WTC11 (cell line): ENCODE data around the gene MUC6. TPM values are rescaled to one million over a fixed set of nuclear protein-coding genes. Genes with fewer than 3 reads are reported as not detected.

ENCODE experiments used
- ATAC-seq: fragments of 200-7000 bp; cut with Tn5 transposase; 2 replicates; pipeline ENCODE4 v1.10.0; 2021; ENCODE audit warnings: mild to moderate bottlenecking, moderate library complexity
- CTCF ChIA-PET: fragments of 300-600 bp; sonication (Branson Sonifier 250); formaldehyde crosslinking; loops from one replicate; lab custom pipeline; 2021; ENCODE audit warnings: antibody characterized with exemption; lab: Charles Lee
- POLR2A ChIA-PET: fragments of 350-600 bp; sonication (Branson Sonifier 250); formaldehyde crosslinking; loops from one replicate; lab custom pipeline; 2021; ENCODE audit warnings: antibody characterized with exemption; lab: Charles Lee
- DNase-seq: peaks from one replicate; pipeline ENCODE4 v3.0.0; 2021; ENCODE audit warnings: low spot score
- H3K27ac Mint-ChIP-seq: 2 replicates; pipeline ENCODE4 v1.8.0; 2021; ENCODE audit warnings: mixed read lengths
- H3K27me3 Mint-ChIP-seq: 2 replicates; pipeline ENCODE4 v1.8.0; 2021; ENCODE audit warnings: low read depth, mild to moderate bottlenecking, moderate library complexity, mixed read lengths
- H3K36me3 Mint-ChIP-seq: 2 replicates; pipeline ENCODE4 v1.8.0; 2021; ENCODE audit warnings: mixed read lengths
- H3K4me1 Mint-ChIP-seq: 2 replicates; pipeline ENCODE4 v1.8.0; 2022; ENCODE audit warnings: mixed read lengths
- H3K4me3 Mint-ChIP-seq: 2 replicates; pipeline ENCODE4 v1.8.0; 2021; ENCODE audit warnings: mild to moderate bottlenecking, moderate library complexity, mixed read lengths
- H3K9me3 Mint-ChIP-seq: 2 replicates; pipeline ENCODE4 v1.8.0; 2021; ENCODE audit warnings: mixed read lengths
- CBFB ChIP-seq: sonication (generic); formaldehyde crosslinking; IDR thresholded peaks from 2 replicates; pipeline ENCODE4 v1.8.1; 2022; ENCODE audit warnings: mild to moderate bottlenecking, low read depth, missing genetic modification reagents
- EMX1 ChIP-seq: fragments of 250-450 bp; sonication (Bioruptor Pico); IDR thresholded peaks from 2 replicates; pipeline ENCODE4 v1.8.0; 2021; ENCODE audit warnings: mild to moderate bottlenecking
- ERG ChIP-seq: fragments of 250-450 bp; sonication (Bioruptor Pico); IDR thresholded peaks from 2 replicates; pipeline ENCODE4 v1.8.0; 2021; ENCODE audit warnings: mild to moderate bottlenecking
- FOXK1 ChIP-seq: sonication (generic); formaldehyde crosslinking; IDR thresholded peaks from 2 replicates; pipeline ENCODE4 v1.8.0; 2022; ENCODE audit warnings: mild to moderate bottlenecking, moderate library complexity, missing genetic modification reagents
- GABPB1 ChIP-seq: sonication (generic); formaldehyde crosslinking; IDR thresholded peaks from 2 replicates; pipeline ENCODE4 v1.8.1; 2023; ENCODE audit warnings: mild to moderate bottlenecking, missing genetic modification reagents
- GRHL2 ChIP-seq: fragments of 250-450 bp; sonication (Bioruptor Pico); IDR thresholded peaks from 2 replicates; pipeline ENCODE4 v1.8.0; 2022; ENCODE audit warnings: mild to moderate bottlenecking, moderate library complexity; ENCODE audit not compliant: insufficient replicate concordance, severe bottlenecking
- GTF2I ChIP-seq: fragments of 250-450 bp; sonication (Bioruptor Pico); conservative IDR thresholded peaks from 2 replicates; pipeline ENCODE4 v1.4.0; 2021; ENCODE audit warnings: mild to moderate bottlenecking
- OVOL2 ChIP-seq: fragments of 250-450 bp; sonication (Bioruptor Pico); IDR thresholded peaks from 2 replicates; pipeline ENCODE4 v1.9.0; 2021; ENCODE audit warnings: mild to moderate bottlenecking, borderline replicate concordance
- SMAD3 ChIP-seq: sonication (generic); formaldehyde crosslinking; IDR thresholded peaks from 2 replicates; pipeline ENCODE4 v1.8.0; 2022; ENCODE audit warnings: missing genetic modification reagents, mild to moderate bottlenecking, borderline replicate concordance
- ZNF532 ChIP-seq: fragments of 250-450 bp; sonication (Bioruptor Pico); IDR thresholded peaks from 2 replicates; pipeline ENCODE4 v1.9.0; 2021; ENCODE audit warnings: mild to moderate bottlenecking, borderline replicate concordance
- total RNA-seq: library from RNA; stranded (reverse); gene quantifications from 3 replicates; pipeline ENCODE4 v1.2.3, GENCODE V29; 2021
- TF ChIP-seq, protein P1 (sequence below): fragments of 200-600 bp; IDR thresholded peaks from 2 replicates; pipeline ENCODE4 v1.8.0; 2022; ENCODE audit warnings: antibody characterized with exemption
- TF ChIP-seq, protein P2 (sequence below): sonication (generic); formaldehyde crosslinking; IDR thresholded peaks from 2 replicates; pipeline ENCODE4 v1.8.0; 2023; ENCODE audit warnings: mild to moderate bottlenecking, missing genetic modification reagents
- TF ChIP-seq, protein P3 (sequence below): sonication (generic); formaldehyde crosslinking; IDR thresholded peaks from 2 replicates; pipeline ENCODE4 v1.8.1; 2023; ENCODE audit warnings: mild to moderate bottlenecking, missing genetic modification reagents, moderate library complexity
- TF ChIP-seq, protein P4 (sequence below): fragments of 250-450 bp; sonication (Bioruptor Pico); IDR thresholded peaks from 2 replicates; pipeline ENCODE4 v1.9.0; 2021; ENCODE audit warnings: mild to moderate bottlenecking

Gene MUC6
- total RNA-seq, 1 experiment from 2014 or later = 0.13 TPM

DNA sequence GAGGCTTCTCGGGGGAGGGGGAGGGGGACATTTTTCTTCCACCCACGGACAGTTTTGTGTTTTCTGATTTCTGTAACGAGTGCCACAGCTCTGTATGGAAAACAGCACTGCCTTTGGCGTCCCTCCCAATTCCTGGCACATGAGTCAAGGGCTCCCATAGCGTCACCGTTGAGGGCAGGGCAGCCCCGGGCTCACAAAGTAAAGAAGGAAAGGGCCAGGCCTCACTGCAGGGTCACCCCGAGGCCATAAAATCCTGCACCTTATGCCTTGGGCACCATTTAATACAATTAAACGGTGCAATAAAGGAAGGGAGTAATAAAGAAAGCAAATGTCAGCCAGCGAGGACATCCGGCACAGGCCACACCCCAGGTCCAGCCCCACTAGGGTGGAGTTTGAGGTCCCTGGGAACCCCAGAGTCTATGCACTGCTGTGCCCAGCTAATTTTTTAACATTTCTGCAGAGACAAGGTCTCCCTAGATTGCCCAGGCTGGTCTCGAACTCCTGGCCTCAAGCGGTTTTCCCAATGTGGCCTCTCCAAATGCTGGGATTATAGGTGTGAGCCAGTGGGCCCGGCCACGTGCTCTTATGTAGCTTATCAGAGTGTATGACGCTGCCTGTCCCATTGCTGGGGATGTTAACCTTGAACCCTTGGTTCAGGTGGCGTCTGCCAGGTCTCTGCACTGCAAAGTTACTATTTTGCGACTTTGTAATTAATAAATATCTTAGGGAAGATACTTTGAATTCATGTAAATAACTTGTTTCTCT lies 24.5 kb upstream of the MUC6 start:
- peaks cover 12% of the 10 kb centered on the region for H3K27me3 Mint-ChIP-seq
- TF ChIP-seq, protein P1, sequence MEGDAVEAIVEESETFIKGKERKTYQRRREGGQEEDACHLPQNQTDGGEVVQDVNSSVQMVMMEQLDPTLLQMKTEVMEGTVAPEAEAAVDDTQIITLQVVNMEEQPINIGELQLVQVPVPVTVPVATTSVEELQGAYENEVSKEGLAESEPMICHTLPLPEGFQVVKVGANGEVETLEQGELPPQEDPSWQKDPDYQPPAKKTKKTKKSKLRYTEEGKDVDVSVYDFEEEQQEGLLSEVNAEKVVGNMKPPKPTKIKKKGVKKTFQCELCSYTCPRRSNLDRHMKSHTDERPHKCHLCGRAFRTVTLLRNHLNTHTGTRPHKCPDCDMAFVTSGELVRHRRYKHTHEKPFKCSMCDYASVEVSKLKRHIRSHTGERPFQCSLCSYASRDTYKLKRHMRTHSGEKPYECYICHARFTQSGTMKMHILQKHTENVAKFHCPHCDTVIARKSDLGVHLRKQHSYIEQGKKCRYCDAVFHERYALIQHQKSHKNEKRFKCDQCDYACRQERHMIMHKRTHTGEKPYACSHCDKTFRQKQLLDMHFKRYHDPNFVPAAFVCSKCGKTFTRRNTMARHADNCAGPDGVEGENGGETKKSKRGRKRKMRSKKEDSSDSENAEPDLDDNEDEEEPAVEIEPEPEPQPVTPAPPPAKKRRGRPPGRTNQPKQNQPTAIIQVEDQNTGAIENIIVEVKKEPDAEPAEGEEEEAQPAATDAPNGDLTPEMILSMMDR = no peak
- TF ChIP-seq GTF2I (CRISPR knock-in tag) (no peak), EMX1 (CRISPR knock-in tag) (no peak), ERG (CRISPR knock-in tag) (no peak), ZNF532 (no peak), FOXK1 (CRISPR knock-in tag) (no peak), SMAD3 (CRISPR knock-in tag) (no peak), GRHL2 (CRISPR knock-in tag) (no peak), GABPB1 (CRISPR knock-in tag) (no peak), CBFB (CRISPR knock-in tag) (no peak), OVOL2 (CRISPR knock-in tag) (no peak)
- TF ChIP-seq, protein P2, sequence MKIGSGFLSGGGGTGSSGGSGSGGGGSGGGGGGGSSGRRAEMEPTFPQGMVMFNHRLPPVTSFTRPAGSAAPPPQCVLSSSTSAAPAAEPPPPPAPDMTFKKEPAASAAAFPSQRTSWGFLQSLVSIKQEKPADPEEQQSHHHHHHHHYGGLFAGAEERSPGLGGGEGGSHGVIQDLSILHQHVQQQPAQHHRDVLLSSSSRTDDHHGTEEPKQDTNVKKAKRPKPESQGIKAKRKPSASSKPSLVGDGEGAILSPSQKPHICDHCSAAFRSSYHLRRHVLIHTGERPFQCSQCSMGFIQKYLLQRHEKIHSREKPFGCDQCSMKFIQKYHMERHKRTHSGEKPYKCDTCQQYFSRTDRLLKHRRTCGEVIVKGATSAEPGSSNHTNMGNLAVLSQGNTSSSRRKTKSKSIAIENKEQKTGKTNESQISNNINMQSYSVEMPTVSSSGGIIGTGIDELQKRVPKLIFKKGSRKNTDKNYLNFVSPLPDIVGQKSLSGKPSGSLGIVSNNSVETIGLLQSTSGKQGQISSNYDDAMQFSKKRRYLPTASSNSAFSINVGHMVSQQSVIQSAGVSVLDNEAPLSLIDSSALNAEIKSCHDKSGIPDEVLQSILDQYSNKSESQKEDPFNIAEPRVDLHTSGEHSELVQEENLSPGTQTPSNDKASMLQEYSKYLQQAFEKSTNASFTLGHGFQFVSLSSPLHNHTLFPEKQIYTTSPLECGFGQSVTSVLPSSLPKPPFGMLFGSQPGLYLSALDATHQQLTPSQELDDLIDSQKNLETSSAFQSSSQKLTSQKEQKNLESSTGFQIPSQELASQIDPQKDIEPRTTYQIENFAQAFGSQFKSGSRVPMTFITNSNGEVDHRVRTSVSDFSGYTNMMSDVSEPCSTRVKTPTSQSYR (CRISPR knock-in tag) = no peak
- TF ChIP-seq, protein P3, sequence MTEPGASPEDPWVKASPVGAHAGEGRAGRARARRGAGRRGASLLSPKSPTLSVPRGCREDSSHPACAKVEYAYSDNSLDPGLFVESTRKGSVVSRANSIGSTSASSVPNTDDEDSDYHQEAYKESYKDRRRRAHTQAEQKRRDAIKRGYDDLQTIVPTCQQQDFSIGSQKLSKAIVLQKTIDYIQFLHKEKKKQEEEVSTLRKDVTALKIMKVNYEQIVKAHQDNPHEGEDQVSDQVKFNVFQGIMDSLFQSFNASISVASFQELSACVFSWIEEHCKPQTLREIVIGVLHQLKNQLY = no peak
- TF ChIP-seq, protein P4, sequence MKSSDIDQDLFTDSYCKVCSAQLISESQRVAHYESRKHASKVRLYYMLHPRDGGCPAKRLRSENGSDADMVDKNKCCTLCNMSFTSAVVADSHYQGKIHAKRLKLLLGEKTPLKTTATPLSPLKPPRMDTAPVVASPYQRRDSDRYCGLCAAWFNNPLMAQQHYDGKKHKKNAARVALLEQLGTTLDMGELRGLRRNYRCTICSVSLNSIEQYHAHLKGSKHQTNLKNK (CRISPR knock-in tag) = no peak
- TF ChIP-seq, all 79 proteins: peak for 0
- Mint-ChIP-seq H3K4me3 (no peak overlapping the region), H3K4me1 (no peaks in the 10 kb centered on the region; the same call in 1 of the 2 replicates), H3K9me3 (peaks cover 18% of the 10 kb centered on the region), H3K36me3 (peaks cover 3% of the 10 kb centered on the region; the same call in 1 of the 2 replicates), H3K27ac (no peak overlapping the region)
- ChIA-PET CTCF (interaction anchor here (1.5 kb wide), 1 partner anchor 10 kb away, joined by 7 read pairs; no protein-coding TSS in a partner anchor), POLR2A (no interaction called here)
- DNase-seq = no peak
- no peak for ATAC-seq
